Kidney epithelial cell (primary cell): ENCODE measurements around the gene WWC2. TPM values are rescaled to one million over a fixed set of nuclear protein-coding genes. Genes with fewer than 3 reads are reported as not detected.

Source experiments
- DNase-seq: peaks from one replicate; pipeline ENCODE4 v3.0.0-alpha.2; 2010; ENCODE audit warnings: low read depth
- H3K27me3 ChIP-seq: 2 replicates; pipeline ENCODE4 v1.6.0; 2011; ENCODE audit warnings: low read length; ENCODE audit not compliant: control insufficient read depth, insufficient read depth
- H3K36me3 ChIP-seq: 2 replicates; pipeline ENCODE4 v1.5.1; 2011; ENCODE audit warnings: low read length; ENCODE audit not compliant: control insufficient read depth, insufficient read depth
- H3K4me3 ChIP-seq: 2 replicates; pipeline ENCODE4 v1.5.1; 2011; ENCODE audit warnings: low read depth, mild to moderate bottlenecking, control low read depth, low read length
- CTCF ChIP-seq: IDR thresholded peaks from 2 replicates; pipeline ENCODE4 v1.5.1; 2011; ENCODE audit warnings: mild to moderate bottlenecking, moderate library complexity, low read length, control low read depth, inconsistent platforms; ENCODE audit not compliant: insufficient read depth, poor library complexity, severe bottlenecking
- total RNA-seq: library from RNA; depleted of rRNA; stranded (reverse); fragments of >200 nt; gene quantifications from 2 replicates; pipeline ENCODE4 v1.2.3, GENCODE V29; 2015

Gene WWC2
- total RNA-seq, 1 donor from 2014 or later, result 29.0 TPM

- Histone ChIP-seq H3K36me3 (no peaks in the 10 kb centered on the region), H3K4me3 (no peak overlapping the region), H3K27me3 (no peaks in the 10 kb centered on the region)
- DNase-seq, result peak; percentile 63
- no peak for TF ChIP-seq CTCF
Observed at GRCh38 chr4:183348706-183349659, 249.9 kb downstream of the WWC2 start.

- H3K27me3 ChIP-seq, result no peaks in the 10 kb centered on the region
- no peak for TF ChIP-seq CTCF
- no peak for DNase-seq
- no peak overlapping the region for H3K4me3 ChIP-seq
- no peaks in the 10 kb centered on the region for H3K36me3 ChIP-seq
Observed at GRCh38 chr4:183349673-183350072, 250.6 kb downstream of the WWC2 start.

GRCh38 chr4:183350317-183351071 is 251.4 kb downstream of the WWC2 start:
- DNase-seq, result no peak

GRCh38 chr4:183352546-183352945 is 253.5 kb downstream of the WWC2 start:
- Histone ChIP-seq H3K36me3 (no peaks in the 10 kb centered on the region), H3K4me3 (no peak overlapping the region), H3K27me3 (no peaks in the 10 kb centered on the region)
- TF ChIP-seq CTCF, result no peak
- no peak for DNase-seq

More at GRCh38 chr4:183350317-183351071, 251.4 kb downstream of the WWC2 start:
- no peak for TF ChIP-seq CTCF
- no peaks in the 10 kb centered on the region for H3K36me3 ChIP-seq
- H3K27me3 ChIP-seq, result no peaks in the 10 kb centered on the region
- no peak overlapping the region for H3K4me3 ChIP-seq

GRCh38 chr4:183353557-183353956 is 254.5 kb downstream of the WWC2 start:
- Histone ChIP-seq H3K4me3 (no peak overlapping the region), H3K27me3 (no peaks in the 10 kb centered on the region), H3K36me3 (no peaks in the 10 kb centered on the region)
- TF ChIP-seq CTCF, result no peak
- no peak for DNase-seq
